Ascending aorta (tissue), 2 donors: ENCODE results near the gene SETBP1. TPM values are rescaled to one million over a fixed set of nuclear protein-coding genes. Genes with fewer than 3 reads are reported as not detected.

Experiments used
- DNase-seq, 2 donors: peaks; one replicate each; pipeline ENCODE4 v3.0.0-alpha.2; 2019; ENCODE audit warnings: low spot score in 2 of 2
- H3K27ac ChIP-seq, 2 donors: fragments of 200-600 bp; sonication (generic); one replicate each; pipeline ENCODE4 v1.5.1; 2016 to 2017; ENCODE audit warnings: mild to moderate bottlenecking in 1 of 2
- H3K27me3 ChIP-seq: fragments of 200-600 bp; sonication (generic); one replicate; pipeline ENCODE4 v1.5.1; 2017
- H3K36me3 ChIP-seq, 2 donors: fragments of 200-600 bp; sonication (generic); one replicate each; pipeline ENCODE4 v1.5.1; 2016
- H3K4me1 ChIP-seq, 2 donors: fragments of 200-600 bp; sonication (generic); one replicate each; pipeline ENCODE4 v1.5.1; 2016 to 2017; ENCODE audit warnings: mild to moderate bottlenecking in 1 of 2
- H3K4me3 ChIP-seq, 2 donors: fragments of 200-600 bp; sonication (generic); one replicate each; pipeline ENCODE4 v1.5.1; 2016 to 2017; ENCODE audit warnings: mild to moderate bottlenecking in 1 of 2
- H3K9me3 ChIP-seq, 2 donors: fragments of 200-600 bp; sonication (generic); one replicate each; pipeline ENCODE4 v1.5.1; 2016
- intact Hi-C: fragments of 100-400 bp; cut with DNase I; formaldehyde crosslinking; loops from one replicate; pipeline ENCODE4 v1.15.1; 2023
- total RNA-seq: library from RNA; depleted of rRNA; stranded (reverse); fragments of >200 nt; gene quantifications from one replicate; pipeline ENCODE4 v1.1.0, GENCODE V29; 2016
- TF ChIP-seq, protein P1 (sequence below), 3 experiments: fragments of 200-600 bp in 2 of 3; fragments of 450-650 bp in 1 of 3; sonication (generic) in 2 of 3; IDR thresholded peaks; one replicate each; pipeline ENCODE4 v1.5.1; 2016 to 2019; ENCODE audit warnings: antibody characterized with exemption in 3 of 3, mild to moderate bottlenecking in 1 of 3, moderate library complexity in 1 of 3

SETBP1 gene
- total RNA-seq, 1 donor from 2014 or later: 23.5 TPM

DNA sequence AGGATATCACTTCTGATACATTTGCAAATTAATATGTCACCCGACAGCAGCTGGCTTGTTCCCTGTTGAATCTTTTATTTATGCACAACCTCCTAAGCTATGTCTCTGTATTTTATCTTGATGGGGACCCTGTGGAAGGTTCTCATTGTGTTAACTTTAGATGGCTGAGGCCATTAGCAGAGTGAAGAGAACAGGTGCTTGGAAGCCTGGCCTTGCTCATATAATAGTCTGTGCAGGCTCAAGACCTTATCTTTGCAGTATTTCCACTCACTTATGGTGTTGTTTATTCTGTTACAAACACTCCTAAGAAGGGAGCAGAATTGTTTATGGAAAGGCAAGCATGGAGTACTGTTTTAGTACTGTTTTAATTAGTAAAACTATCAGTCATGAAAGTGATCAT, 107.6 kb downstream of the SETBP1 start:
- Histone ChIP-seq H3K4me3 (no peak overlapping the region), H3K27me3 (no peaks in the 10 kb centered on the region), H3K36me3 (no peaks in the 10 kb centered on the region), H3K4me1 (peaks cover 12 to 35% of the 10 kb centered on the region in 2 donors), H3K9me3 (no peaks in the 10 kb centered on the region), H3K27ac (no peak overlapping the region)
- no peak for DNase-seq
- intact Hi-C loops: no loop called here
- TF ChIP-seq, protein P1, sequence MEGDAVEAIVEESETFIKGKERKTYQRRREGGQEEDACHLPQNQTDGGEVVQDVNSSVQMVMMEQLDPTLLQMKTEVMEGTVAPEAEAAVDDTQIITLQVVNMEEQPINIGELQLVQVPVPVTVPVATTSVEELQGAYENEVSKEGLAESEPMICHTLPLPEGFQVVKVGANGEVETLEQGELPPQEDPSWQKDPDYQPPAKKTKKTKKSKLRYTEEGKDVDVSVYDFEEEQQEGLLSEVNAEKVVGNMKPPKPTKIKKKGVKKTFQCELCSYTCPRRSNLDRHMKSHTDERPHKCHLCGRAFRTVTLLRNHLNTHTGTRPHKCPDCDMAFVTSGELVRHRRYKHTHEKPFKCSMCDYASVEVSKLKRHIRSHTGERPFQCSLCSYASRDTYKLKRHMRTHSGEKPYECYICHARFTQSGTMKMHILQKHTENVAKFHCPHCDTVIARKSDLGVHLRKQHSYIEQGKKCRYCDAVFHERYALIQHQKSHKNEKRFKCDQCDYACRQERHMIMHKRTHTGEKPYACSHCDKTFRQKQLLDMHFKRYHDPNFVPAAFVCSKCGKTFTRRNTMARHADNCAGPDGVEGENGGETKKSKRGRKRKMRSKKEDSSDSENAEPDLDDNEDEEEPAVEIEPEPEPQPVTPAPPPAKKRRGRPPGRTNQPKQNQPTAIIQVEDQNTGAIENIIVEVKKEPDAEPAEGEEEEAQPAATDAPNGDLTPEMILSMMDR (IDR thresholded peaks at IDR 0.05): no peak

DNA sequence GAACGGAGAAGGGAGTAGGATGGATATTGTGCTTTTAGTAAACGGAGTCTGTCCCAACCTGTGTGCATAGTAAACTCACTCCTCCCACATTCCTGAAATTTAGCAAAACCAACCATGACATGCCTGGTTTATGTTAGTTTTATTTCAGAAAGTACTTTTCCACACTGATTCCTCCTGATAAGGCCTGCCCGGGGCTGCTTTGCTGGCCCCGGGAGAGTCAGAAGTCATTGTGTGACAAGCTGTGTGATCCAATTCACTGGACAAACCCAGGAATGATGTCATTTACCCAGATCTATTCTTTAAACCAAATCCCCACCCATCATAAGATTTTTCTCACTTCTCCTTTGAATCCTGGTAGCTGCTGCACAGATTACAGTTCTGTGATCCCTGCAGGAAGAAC, 109.0 kb downstream of the SETBP1 start:
- Histone ChIP-seq H3K4me3 (no peak overlapping the region), H3K4me1 (peaks cover 12 to 38% of the 10 kb centered on the region in 2 donors), H3K36me3 (no peaks in the 10 kb centered on the region), H3K9me3 (no peaks in the 10 kb centered on the region), H3K27ac (peak overlapping the region; percentile 23 to 26), H3K27me3 (no peaks in the 10 kb centered on the region)
- intact Hi-C loops: loop anchor here (5.0 to 10.0 kb wide), 3 partner anchors 107 to 458 kb away; partner anchors contain the start of gene SETBP1
- no peak for DNase-seq
- TF ChIP-seq, protein P1 (IDR thresholded peaks at IDR 0.05): no peak

DNA sequence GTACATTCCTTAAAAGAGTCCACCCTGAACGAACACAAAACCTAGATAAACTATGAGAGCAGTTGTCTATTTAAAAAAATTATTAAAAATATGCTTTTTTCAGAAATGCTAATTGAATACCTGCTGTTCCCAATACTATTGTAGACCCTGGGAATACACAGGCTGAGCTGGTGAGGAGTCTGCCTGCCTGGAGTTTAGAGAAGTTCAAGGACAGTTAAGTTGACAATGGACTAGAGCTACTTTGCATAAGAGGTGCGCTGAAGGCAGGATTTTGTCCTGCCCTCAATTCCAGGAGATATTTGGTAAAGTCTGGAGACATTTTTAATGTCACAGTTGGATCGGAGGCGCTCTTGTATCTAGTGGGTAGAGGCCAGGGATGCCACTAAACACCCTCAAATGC, 110.2 kb downstream of the SETBP1 start:
- intact Hi-C loops: loop anchor here (5.0 to 10.0 kb wide), 3 partner anchors 109 to 456 kb away; partner anchors contain the start of gene SETBP1
- TF ChIP-seq, protein P1 (IDR thresholded peaks at IDR 0.05): no peak
- peaks cover 12 to 38% of the 10 kb centered on the region in 2 donors for H3K4me1 ChIP-seq

DNA sequence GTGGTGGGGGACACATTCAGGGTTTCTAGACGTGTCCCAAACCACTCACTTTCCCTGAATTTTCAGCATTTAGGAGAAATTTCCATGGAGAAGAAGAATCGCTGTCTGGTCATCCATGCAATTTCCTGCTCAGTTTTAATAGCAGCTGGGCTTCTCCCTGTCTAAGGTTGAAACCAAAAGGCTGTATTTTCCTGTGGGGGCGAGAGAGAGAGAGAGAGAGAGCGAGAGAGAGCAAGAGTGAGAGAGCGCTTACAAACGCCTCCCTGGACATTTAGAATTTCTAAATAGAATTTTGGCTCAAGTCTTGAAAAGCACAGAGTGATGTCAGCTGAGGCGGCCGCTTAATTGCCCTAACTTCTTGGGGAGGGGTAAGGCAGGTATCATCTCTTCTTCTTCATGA, 110.8 kb downstream of the SETBP1 start:
- H3K4me1 ChIP-seq: peaks cover 12 to 38% of the 10 kb centered on the region in 2 donors
- peak overlapping the region; percentile 84 to 87 for H3K27ac ChIP-seq
- H3K9me3 ChIP-seq: no peaks in the 10 kb centered on the region

More for the DNA sequence above, 110.2 kb downstream of the SETBP1 start:
- Histone ChIP-seq H3K9me3 (no peaks in the 10 kb centered on the region), H3K4me3 (no peak overlapping the region), H3K27ac (peak overlapping the region in 1 of 2 donors; percentile 20), H3K27me3 (no peaks in the 10 kb centered on the region), H3K36me3 (no peaks in the 10 kb centered on the region)
- DNase-seq: no peak

DNA sequence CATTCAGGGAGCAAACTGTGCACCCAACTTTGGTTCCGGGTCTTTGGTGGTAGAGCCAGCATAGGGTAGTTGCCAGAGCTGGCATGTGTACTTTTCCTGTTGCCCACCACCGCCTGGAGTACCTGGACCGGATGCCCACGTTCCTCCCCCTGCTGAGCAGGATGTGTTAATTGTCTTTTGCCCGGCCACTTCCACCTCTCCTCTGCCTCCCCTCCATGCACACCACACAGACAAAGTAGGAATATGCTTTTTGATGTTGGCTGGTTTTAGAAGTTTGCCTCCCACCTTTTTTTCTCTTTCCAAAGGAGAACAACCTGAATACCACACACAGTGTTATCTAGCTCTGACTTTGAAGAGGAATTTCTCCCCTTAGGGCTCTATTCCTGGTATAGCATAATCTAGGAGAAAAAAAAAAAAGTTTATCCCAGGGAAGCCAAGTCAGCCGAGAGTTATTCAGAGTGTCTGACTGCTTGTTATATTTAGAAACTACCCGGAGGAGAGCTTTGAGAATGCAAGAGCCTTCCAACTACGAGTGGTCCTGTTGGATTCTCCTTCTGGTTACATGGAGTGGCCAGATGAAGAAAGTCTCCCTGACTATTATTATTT, 111.9 kb downstream of the SETBP1 start:
- intact Hi-C loops: loop anchor here (5.0 to 10.0 kb wide), 3 partner anchors 110 to 455 kb away; partner anchors contain the start of gene SETBP1
- H3K4me3 ChIP-seq: peak overlapping the region in 1 of 2 donors; percentile 9

More for the DNA sequence above, 110.8 kb downstream of the SETBP1 start:
- intact Hi-C loops: loop anchor here (5.0 to 10.0 kb wide), 3 partner anchors 109 to 456 kb away; partner anchors contain the start of gene SETBP1
- no peak overlapping the region for H3K4me3 ChIP-seq
- no peaks in the 10 kb centered on the region for H3K27me3 ChIP-seq
- no peaks in the 10 kb centered on the region for H3K36me3 ChIP-seq
- TF ChIP-seq, protein P1 (IDR thresholded peaks at IDR 0.05): no peak
- no peak for DNase-seq

More for the DNA sequence above, 111.9 kb downstream of the SETBP1 start:
- Histone ChIP-seq H3K36me3 (no peaks in the 10 kb centered on the region), H3K9me3 (no peaks in the 10 kb centered on the region), H3K27me3 (no peaks in the 10 kb centered on the region), H3K4me1 (peaks cover 12 to 36% of the 10 kb centered on the region in 2 donors), H3K27ac (peak overlapping the region; percentile 84 to 87)
- TF ChIP-seq, protein P1 (IDR thresholded peaks at IDR 0.05): no peak
- no peak for DNase-seq
